HFF-Myc (cell line): ENCODE measurements around the gene LMNTD1.
"Not testable (repeated sequence)": the region's sequence is repeated elsewhere in the genome, so short reads cannot be mapped to it uniquely, and the experiment has no call there.

Source experiments
- DNase-seq: peaks from one replicate; pipeline ENCODE4 v3.0.0-alpha.2; 2011; ENCODE audit warnings: low read depth; ENCODE audit errors: extremely low read depth
- H3K4me3 ChIP-seq: replicated peaks from 2 replicates; pipeline ENCODE4 v1.5.1; 2011; ENCODE audit warnings: low read depth, mild to moderate bottlenecking, control low read depth, low read length
- CTCF ChIP-seq: IDR thresholded peaks from 2 replicates; pipeline ENCODE4 v1.5.1; 2012; ENCODE audit warnings: mild to moderate bottlenecking, low read depth, low read length, control low read depth; ENCODE audit errors: missing control alignments

Gene LMNTD1

GRCh38 chr12:25553098-25553497 lies at the start of gene LMNTD1:
LMNTD1 (minus strand) TSS chr12:25553283; CDS start chr12:25552959, 324 bp downstream.
- no peak within 1 kb of the TSS for H3K4me3 ChIP-seq
- DNase-seq, result no peak
- no peak for TF ChIP-seq CTCF

GRCh38 chr12:25598956-25599355 lies 45.9 kb upstream of the LMNTD1 start:
- TF ChIP-seq CTCF, result no peak
- H3K4me3 ChIP-seq, result no peak overlapping the region
- DNase-seq, result no peak

- H3K4me3 ChIP-seq, DNase-seq: not testable (repeated sequence)
Measured at GRCh38 chr12:25595496-25595895, 42.4 kb upstream of the LMNTD1 start.

GRCh38 chr12:25594376-25594775 lies 41.3 kb upstream of the LMNTD1 start:
- TF ChIP-seq CTCF, result no peak
- DNase-seq, result peak; percentile 64

GRCh38 chr12:25592725-25593495 lies 39.8 kb upstream of the LMNTD1 start:
- TF ChIP-seq CTCF, result no peak
- H3K4me3 ChIP-seq, result no peak overlapping the region
- DNase-seq, result no peak

More at GRCh38 chr12:25594376-25594775, 41.3 kb upstream of the LMNTD1 start:
- no peak overlapping the region for H3K4me3 ChIP-seq

GRCh38 chr12:25591144-25591543 lies 38.1 kb upstream of the LMNTD1 start:
- TF ChIP-seq CTCF, result peak; percentile 42
- no peak for DNase-seq
- H3K4me3 ChIP-seq, result no peak overlapping the region

GRCh38 chr12:25590011-25590721 lies 37.1 kb upstream of the LMNTD1 start:
- DNase-seq, result no peak
- no peak overlapping the region for H3K4me3 ChIP-seq
- no peak for TF ChIP-seq CTCF
